ENCODE results near the gene DDI1. TPM values are rescaled to one million over a fixed set of nuclear protein-coding genes. Genes with fewer than 3 reads are reported as not detected.

The DDI1 gene
- total RNA-seq, 1 experiment from 2014 or later: not detected

DNA sequence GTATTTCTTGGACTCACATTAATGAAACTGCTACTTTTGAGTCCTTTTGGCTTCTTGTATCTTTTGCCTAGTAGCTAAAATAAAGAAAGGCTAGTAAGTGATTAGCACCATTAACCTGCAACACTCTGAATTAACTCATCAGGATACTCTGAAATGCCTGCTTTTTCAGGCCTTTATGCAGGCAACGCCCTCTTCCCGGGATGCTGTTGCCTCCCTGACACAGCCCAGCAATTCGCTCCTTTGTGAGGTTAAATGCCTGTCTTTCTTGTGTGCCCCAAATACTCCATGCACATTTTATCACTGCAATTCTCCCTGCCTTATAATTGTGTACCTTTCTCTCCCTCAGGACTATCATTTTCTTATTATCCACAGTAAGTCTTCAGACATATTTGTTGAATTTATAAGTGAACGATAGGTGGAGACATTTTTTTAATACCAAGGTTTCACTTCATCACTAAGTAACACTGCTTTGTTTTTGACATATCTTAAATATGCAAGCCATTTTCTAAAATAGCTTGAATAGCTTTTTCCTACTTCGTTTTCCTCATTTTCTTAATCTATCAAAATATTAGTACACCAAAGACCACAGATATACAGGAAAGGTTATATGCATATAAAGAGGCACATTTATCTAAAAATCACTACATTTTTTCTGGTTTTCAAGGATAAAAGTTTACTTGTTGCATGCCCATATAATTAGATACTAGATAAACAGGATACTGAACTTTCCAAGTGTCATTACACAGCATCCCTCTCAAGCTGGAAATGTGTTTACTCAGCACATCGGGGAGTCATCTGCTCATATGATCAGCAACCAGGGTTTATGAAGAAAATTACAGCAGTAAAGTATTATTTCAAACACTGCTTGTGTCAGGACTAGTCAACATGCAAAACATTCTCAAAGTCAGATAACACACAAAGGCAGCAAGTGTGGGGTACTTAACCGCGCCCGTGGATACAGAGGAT lies 48.5 kb upstream of the DDI1 start:
- no peak for DNase-seq (ENCODE audit: low read depth, low spot score)
- no peak overlapping the region for H3K4me3 ChIP-seq (replicated peaks in 1 of 2; ENCODE audit: low read depth in 1 of 2, low read length in 2 of 2)
- no peaks in the 10 kb centered on the region for H3K36me3 ChIP-seq (ENCODE audit: control insufficient read depth in 1 of 2, insufficient read depth in 2 of 2, low read length in 2 of 2)
- H3K4me1 ChIP-seq (ENCODE audit: control insufficient read depth in 1 of 2, insufficient read depth in 2 of 2, low read length in 2 of 2): no peaks in the 10 kb centered on the region
- no peak overlapping the region for H3K27ac ChIP-seq (ENCODE audit: low read depth, low read length)
- ATAC-seq: no peak
- no TSS peak for BruUV-seq (replicated peaks)
- no peak overlapping the region for H3K9ac ChIP-seq (ENCODE audit: low read length)
- H3K9me3 ChIP-seq (ENCODE audit: control insufficient read depth in 1 of 2, insufficient read depth in 1 of 2, low read depth in 1 of 2, low read length in 2 of 2): no peaks in the 10 kb centered on the region
- TF ChIP-seq TCF7L2 (IDR thresholded peaks at IDR 0.05; ENCODE audit: borderline replicate concordance, extremely low read depth, insufficient read depth, insufficient read length): no peak
- TF ChIP-seq CEBPB (IDR thresholded peaks at IDR 0.05; ENCODE audit: low read depth): no peak
- TF ChIP-seq SP1 (IDR thresholded peaks at IDR 0.05; ENCODE audit: low read depth): no peak
- TF ChIP-seq EGR1 (IDR thresholded peaks at IDR 0.05; ENCODE audit: low read depth): no peak
- no peak for TF ChIP-seq JUND (IDR thresholded peaks at IDR 0.05)
- TF ChIP-seq ZFX (IDR thresholded peaks at IDR 0.05): no peak
- TF ChIP-seq, protein P1, sequence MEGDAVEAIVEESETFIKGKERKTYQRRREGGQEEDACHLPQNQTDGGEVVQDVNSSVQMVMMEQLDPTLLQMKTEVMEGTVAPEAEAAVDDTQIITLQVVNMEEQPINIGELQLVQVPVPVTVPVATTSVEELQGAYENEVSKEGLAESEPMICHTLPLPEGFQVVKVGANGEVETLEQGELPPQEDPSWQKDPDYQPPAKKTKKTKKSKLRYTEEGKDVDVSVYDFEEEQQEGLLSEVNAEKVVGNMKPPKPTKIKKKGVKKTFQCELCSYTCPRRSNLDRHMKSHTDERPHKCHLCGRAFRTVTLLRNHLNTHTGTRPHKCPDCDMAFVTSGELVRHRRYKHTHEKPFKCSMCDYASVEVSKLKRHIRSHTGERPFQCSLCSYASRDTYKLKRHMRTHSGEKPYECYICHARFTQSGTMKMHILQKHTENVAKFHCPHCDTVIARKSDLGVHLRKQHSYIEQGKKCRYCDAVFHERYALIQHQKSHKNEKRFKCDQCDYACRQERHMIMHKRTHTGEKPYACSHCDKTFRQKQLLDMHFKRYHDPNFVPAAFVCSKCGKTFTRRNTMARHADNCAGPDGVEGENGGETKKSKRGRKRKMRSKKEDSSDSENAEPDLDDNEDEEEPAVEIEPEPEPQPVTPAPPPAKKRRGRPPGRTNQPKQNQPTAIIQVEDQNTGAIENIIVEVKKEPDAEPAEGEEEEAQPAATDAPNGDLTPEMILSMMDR (IDR thresholded peaks at IDR 0.05 in 2 of 3, conservative IDR thresholded peaks at IDR 0.05 in 1 of 3; ENCODE audit: borderline replicate concordance in 1 of 3, insufficient read depth in 1 of 3, low read depth in 2 of 3, low read length in 2 of 3): no peak
- TF ChIP-seq ZNF274 (IDR thresholded peaks at IDR 0.05; ENCODE audit: low read depth, low read length): no peak
- TF ChIP-seq POLR2AphosphoS5 (IDR thresholded peaks at IDR 0.05; ENCODE audit: low read depth, low read length): no peak
- TF ChIP-seq, protein P2, sequence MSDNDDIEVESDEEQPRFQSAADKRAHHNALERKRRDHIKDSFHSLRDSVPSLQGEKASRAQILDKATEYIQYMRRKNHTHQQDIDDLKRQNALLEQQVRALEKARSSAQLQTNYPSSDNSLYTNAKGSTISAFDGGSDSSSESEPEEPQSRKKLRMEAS (IDR thresholded peaks at IDR 0.05): no peak
- H4K20me1 ChIP-seq (ENCODE audit: insufficient read depth): no peaks in the 10 kb centered on the region
- no peaks in the 10 kb centered on the region for H3K79me2 ChIP-seq (ENCODE audit: insufficient read depth, low read length)
- H3K27me3 ChIP-seq (ENCODE audit: insufficient read depth, low read length): no peaks in the 10 kb centered on the region
- no peaks in the 10 kb centered on the region for H3K9me2 ChIP-seq (ENCODE audit: insufficient read depth)
- ChIA-PET CTCF (no interaction called here), RAD21 (ENCODE audit: low non-redundant PET in 1 of 2, low total read pairs in 2 of 2, uncharacterized antibody in 2 of 2, unreplicated experiment in 2 of 2) (no interaction called here), POLR2A (no interaction called here)
- H2AFZ ChIP-seq (ENCODE audit: low read depth, low read length, poor library complexity, severe bottlenecking): no peak overlapping the region
- no peak overlapping the region for H3K4me2 ChIP-seq (ENCODE audit: low read length)
- intact Hi-C loops (cut with micrococcal nuclease): no loop called here

Data from HCT116 (cell line).